Right cardiac atrium (tissue), 5 donors: ENCODE results near the gene PIAS1. TPM values are rescaled to one million over a fixed set of nuclear protein-coding genes. Genes with fewer than 3 reads are reported as not detected.

Experiments
- ATAC-seq, 2 donors: fragments of 200-7000 bp; cut with Tn5 transposase; one replicate each; pipeline versions ENCODE4 v1.8.0 to v1.9.1; 2020; ENCODE audit warnings: moderate library complexity in 2 of 2, mild to moderate bottlenecking in 1 of 2
- DNase-seq, 3 donors: peaks; one replicate each; pipeline ENCODE4 v3.0.0-alpha.2; 2020
- H3K27ac ChIP-seq: one replicate; pipeline ENCODE4 v1.5.1; 2013; ENCODE audit warnings: mild to moderate bottlenecking, low read length, control low read depth, moderate library complexity
- H3K27me3 ChIP-seq: one replicate; pipeline ENCODE4 v1.6.1; 2013; ENCODE audit not compliant: control insufficient read depth, insufficient read depth
- H3K4me1 ChIP-seq: one replicate; pipeline ENCODE4 v1.6.1; 2013; ENCODE audit warnings: low read length; ENCODE audit not compliant: control insufficient read depth, insufficient read depth
- H3K4me3 ChIP-seq: one replicate; pipeline ENCODE4 v1.5.1; 2013; ENCODE audit warnings: low read length, control low read depth
- H3K9me3 ChIP-seq: one replicate; pipeline ENCODE4 v1.6.1; 2013; ENCODE audit warnings: low read length; ENCODE audit not compliant: control insufficient read depth
- whole genome bisulfite sequencing: extraction: QIAGEN DNeasy Blood & Tissue Kit; methylation state at CpG from one replicate; pipeline ENCODE4 v1.1.7; 2013; 5-methylcytosine and 5-hydroxymethylcytosine counted together
- intact Hi-C, 4 donors: fragments of 100-400 bp; cut with DNase I; formaldehyde crosslinking; loops; one replicate each; pipeline versions ENCODE4 v1.11.0 to v1.14.0; 2022 to 2023
- polyA plus RNA-seq: library from polyadenylated mRNA; stranded (reverse); fragments of 200-250 nt; gene quantifications from one replicate; pipeline ENCODE4 v1.2.3, GENCODE V29; 2013
- total RNA-seq, 4 donors: library from RNA; stranded (reverse); fragmentation: NEBNext Ultra II Directional; extraction: Animal tissue kit (Norgen Biotek cat#: 25700); gene quantifications; one replicate each; pipeline ENCODE4 v1.2.1, GENCODE V29; 2021
- donor health status: healthy with polysubstance abuse.
- donor health status: DM: no; HTN: yes; CAD: no.
- donor health status: DM: no; HTN: no; CAD: no.
- donor health status: DM: no; HTN: yes; CAD: no; lungs with severe emphysema.
- donor health status: DM: yes; HTN: yes; CAD: no.

PIAS1 gene
- total and polyA plus RNA-seq, 5 donors = 8.7 to 38.2 (median 34.7) TPM

DNA sequence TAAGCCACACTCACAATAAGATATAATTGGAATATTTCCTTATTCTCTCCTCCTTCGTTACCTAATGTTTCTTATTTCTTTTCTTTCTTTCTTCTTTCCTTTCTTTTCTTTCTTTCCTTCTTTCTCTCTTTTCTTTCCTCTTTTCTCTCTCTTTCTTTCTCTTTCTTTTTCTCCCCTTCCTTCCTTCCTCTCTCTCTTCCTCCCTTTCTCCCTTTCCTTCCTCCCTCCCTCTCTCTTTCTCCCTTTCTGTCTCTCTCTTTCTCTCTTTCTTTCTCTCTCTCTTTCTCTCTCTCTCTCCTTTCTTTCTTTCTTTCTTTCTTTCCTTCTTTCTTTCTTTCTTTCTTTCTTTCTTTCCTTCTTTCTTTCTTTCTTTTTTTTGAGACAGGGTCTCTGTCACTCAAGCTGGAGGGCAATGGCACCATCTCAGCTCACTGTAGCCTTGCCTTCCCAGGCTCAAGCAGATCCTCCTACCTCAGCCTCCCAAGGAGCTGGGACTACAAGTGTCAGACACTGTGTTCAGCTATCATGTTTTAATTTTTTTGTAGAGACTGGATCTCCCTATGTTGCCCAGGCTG is 19.3 kb upstream of the PIAS1 start:
- H3K9me3 ChIP-seq = no peaks in the 10 kb centered on the region
- no peak overlapping the region for H3K27ac ChIP-seq
- 71% methylated on average over 1 of the region's 1 CpG for WGBS
- intact Hi-C loops = no loop called here
- no peak overlapping the region for H3K4me3 ChIP-seq
- no peak for DNase-seq
- no peak for ATAC-seq
- no peaks in the 10 kb centered on the region for H3K27me3 ChIP-seq
- no peaks in the 10 kb centered on the region for H3K4me1 ChIP-seq

- H3K27me3 ChIP-seq = no peaks in the 10 kb centered on the region
- H3K27ac ChIP-seq = no peak overlapping the region
- intact Hi-C loops = no loop called here
- no peaks in the 10 kb centered on the region for H3K9me3 ChIP-seq
- 85% methylated on average over 2 of the region's 2 CpGs for WGBS
- ATAC-seq (no peak), DNase-seq (no peak)
- no peaks in the 10 kb centered on the region for H3K4me1 ChIP-seq
- no peak overlapping the region for H3K4me3 ChIP-seq
Observed at GRCh38 chr15:68038246-68038645, 15.9 kb upstream of the PIAS1 start.

DNA sequence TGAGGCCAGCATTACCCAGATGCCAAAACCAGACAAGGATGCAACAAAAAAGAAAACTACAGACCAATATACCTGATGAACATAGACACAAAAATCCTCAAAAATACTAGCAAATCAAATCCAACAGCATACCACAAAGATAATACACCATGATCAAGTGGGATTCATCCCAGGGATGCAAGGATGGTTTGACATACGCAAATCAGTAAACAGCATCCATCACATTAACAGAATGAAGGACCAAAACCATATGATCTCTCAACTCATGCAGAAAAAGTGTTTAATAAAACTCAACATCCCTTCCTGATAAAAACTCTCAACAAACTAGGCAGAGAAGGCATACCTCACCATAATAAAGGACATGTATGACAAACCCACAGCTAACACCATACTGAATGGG is 14.0 kb upstream of the PIAS1 start:
- Histone ChIP-seq H3K9me3 (no peaks in the 10 kb centered on the region), H3K27ac (no peak overlapping the region), H3K27me3 (no peaks in the 10 kb centered on the region), H3K4me3 (no peak overlapping the region), H3K4me1 (no peaks in the 10 kb centered on the region)
- 92% methylated on average over 1 of the region's 1 CpG for WGBS
- no peak for ATAC-seq
- no peak for DNase-seq
- intact Hi-C loops = no loop called here

- no peaks in the 10 kb centered on the region for H3K27me3 ChIP-seq
- no peak overlapping the region for H3K4me3 ChIP-seq
- intact Hi-C loops = no loop called here
- ATAC-seq (peak in 1 of 2 donors; percentile 29), DNase-seq (no peak)
- 84% methylated on average over 5 of the region's 5 CpGs for WGBS
- no peaks in the 10 kb centered on the region for H3K4me1 ChIP-seq
- H3K9me3 ChIP-seq = no peaks in the 10 kb centered on the region
- no peak overlapping the region for H3K27ac ChIP-seq
Observed at GRCh38 chr15:68042156-68042854, 11.8 kb upstream of the PIAS1 start.

DNA sequence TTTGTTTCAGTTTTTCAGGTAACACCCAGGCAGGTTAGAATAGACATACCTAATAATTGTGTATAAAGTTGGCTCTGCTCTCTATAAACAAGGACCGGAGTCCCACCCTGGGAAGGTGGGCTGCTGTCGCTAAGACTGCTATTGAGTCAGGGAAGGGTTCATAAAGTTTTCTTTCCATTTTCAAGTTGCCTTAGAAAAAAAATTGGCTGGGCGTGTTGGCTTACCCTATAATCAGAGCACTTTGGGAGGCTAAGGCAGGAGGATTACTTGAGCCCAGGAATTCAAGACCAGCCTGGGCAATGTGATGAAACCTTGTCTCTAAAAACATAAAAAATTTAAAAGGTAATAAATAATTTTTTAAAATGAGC is 11.3 kb upstream of the PIAS1 start:
- ATAC-seq (no peak), DNase-seq (no peak)
- Histone ChIP-seq H3K4me3 (no peak overlapping the region), H3K9me3 (no peaks in the 10 kb centered on the region), H3K27ac (no peak overlapping the region), H3K4me1 (no peaks in the 10 kb centered on the region), H3K27me3 (no peaks in the 10 kb centered on the region)
- 90% methylated on average over 3 of the region's 3 CpGs for WGBS
- intact Hi-C loops = no loop called here

DNA sequence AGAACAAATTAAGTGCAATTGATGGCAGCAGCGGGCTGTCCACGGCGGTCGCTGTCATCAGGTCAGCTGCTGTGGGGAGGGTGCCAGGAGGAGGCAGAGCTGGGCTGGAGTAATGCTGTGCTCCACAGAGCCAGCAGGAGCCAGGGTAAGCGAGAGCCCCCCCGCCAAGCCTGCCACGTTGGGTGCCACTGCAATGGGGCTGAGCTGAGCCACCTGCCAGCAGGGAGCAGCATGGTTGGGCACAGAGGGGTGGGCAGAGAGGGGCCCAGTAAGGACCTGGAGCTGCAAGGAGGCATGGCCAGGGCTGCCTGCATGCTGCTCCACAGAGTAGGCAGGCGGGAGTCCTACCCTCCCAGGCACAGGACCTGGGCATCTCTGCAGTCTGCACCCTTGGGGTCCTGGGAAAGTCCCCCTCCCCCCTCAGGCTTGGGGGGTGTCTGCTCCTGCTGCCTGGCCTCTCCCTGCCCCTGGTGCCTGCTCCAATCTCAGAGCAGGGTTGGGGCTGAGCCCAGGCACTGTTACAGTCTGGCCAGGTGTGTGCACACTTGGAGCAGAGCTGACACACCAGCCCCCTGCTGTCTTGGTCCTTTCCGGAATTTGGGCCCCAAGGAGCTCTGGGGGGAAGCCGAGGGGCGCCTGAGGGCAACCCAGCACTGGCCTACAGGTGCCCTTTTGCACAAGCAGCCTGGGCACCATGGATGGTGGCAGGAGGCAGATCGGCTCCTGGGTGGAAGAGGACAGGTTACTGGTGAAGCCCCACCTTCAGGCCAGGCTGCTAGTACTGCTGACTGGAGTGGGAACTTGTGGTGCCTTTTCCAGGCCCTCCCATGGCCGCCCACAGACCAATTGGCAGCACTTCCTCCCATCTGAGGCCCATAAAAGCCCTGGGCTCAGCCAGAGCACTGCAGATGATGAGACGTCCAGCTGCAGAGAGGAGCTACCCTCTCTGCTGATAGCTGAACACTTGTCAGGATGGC is 8.5 kb upstream of the PIAS1 start:
- intact Hi-C loops = no loop called here
- 84% methylated on average over 14 of the region's 14 CpGs for WGBS
- H3K27ac ChIP-seq = no peak overlapping the region
- peak in 2 of 3 donors; percentile 48 to 56 for DNase-seq
- no peaks in the 10 kb centered on the region for H3K4me1 ChIP-seq
- no peaks in the 10 kb centered on the region for H3K27me3 ChIP-seq
- H3K9me3 ChIP-seq = no peaks in the 10 kb centered on the region
- ATAC-seq = peak; percentile 35 to 41
- no peak overlapping the region for H3K4me3 ChIP-seq

GRCh38 chr15:68047826-68048225 is 6.3 kb upstream of the PIAS1 start:
- no peak for DNase-seq
- Histone ChIP-seq H3K27me3 (no peaks in the 10 kb centered on the region), H3K9me3 (no peaks in the 10 kb centered on the region), H3K4me1 (no peaks in the 10 kb centered on the region), H3K4me3 (no peak overlapping the region), H3K27ac (no peak overlapping the region)
- intact Hi-C loops = no loop called here
- no peak for ATAC-seq
- 94% methylated on average over 3 of the region's 3 CpGs for WGBS

- H3K27ac ChIP-seq = no peak overlapping the region
- ATAC-seq (no peak), DNase-seq (no peak)
- intact Hi-C loops = loop anchor here in 3 of 4 donors (5.0 to 10.0 kb wide), 2 partner anchors 104 to 189 kb away; no protein-coding TSS in a partner anchor
- no peaks in the 10 kb centered on the region for H3K4me1 ChIP-seq
- H3K4me3 ChIP-seq = no peak overlapping the region
- 66% methylated on average over 2 of the region's 2 CpGs for WGBS
- H3K27me3 ChIP-seq = no peaks in the 10 kb centered on the region
- no peaks in the 10 kb centered on the region for H3K9me3 ChIP-seq
Observed at GRCh38 chr15:68051109-68051508, 3.0 kb upstream of the PIAS1 start.

- Histone ChIP-seq H3K27me3 (no peaks in the 10 kb centered on the region), H3K9me3 (no peaks in the 10 kb centered on the region), H3K4me3 (no peak overlapping the region), H3K4me1 (no peaks in the 10 kb centered on the region), H3K27ac (no peak overlapping the region)
- ATAC-seq (no peak), DNase-seq (no peak)
- WGBS = 85% methylated on average over 1 of the region's 1 CpG
- intact Hi-C loops = loop anchor here in 3 of 4 donors (5.0 to 10.0 kb wide), 2 partner anchors 103 to 190 kb away; no protein-coding TSS in a partner anchor
Observed at GRCh38 chr15:68051907-68052306, 2.2 kb upstream of the PIAS1 start.

- Histone ChIP-seq H3K4me3 (no peak overlapping the region), H3K27me3 (no peaks in the 10 kb centered on the region), H3K27ac (no peak overlapping the region), H3K9me3 (no peaks in the 10 kb centered on the region), H3K4me1 (no peaks in the 10 kb centered on the region)
- no peak for DNase-seq
- 93% methylated on average over 4 of the region's 4 CpGs for WGBS
- intact Hi-C loops = loop anchor here in 3 of 4 donors (5.0 to 10.0 kb wide), 2 partner anchors 102 to 190 kb away; no protein-coding TSS in a partner anchor
- no peak for ATAC-seq
Observed at GRCh38 chr15:68052431-68052830, 1.7 kb upstream of the PIAS1 start.

DNA sequence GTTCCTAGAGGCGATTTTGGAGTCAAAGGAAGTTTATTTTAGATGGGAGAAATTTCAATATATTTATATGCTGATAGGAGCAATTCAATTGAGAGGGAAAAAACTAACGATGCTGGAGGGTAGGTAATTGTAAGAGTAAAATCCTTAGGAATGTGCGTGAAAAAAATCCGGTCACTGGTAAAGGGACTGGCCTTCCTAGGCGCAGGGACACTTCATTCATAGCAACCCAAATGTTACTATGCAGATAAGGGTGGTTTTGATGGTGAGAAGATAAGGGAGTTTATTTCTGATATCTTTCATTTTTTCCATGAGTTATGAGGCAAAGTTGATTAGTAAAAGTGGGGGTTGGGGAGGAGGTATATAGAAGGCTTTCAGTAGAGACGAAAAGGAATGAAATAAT is 1.1 kb upstream of the PIAS1 start:
- Histone ChIP-seq H3K4me1 (peaks cover 2% of the 10 kb centered on the region), H3K9me3 (no peaks in the 10 kb centered on the region), H3K4me3 (no peak overlapping the region), H3K27me3 (no peaks in the 10 kb centered on the region), H3K27ac (no peak overlapping the region)
- intact Hi-C loops = loop anchor here in 3 of 4 donors (5.0 to 10.0 kb wide), 2 partner anchors 102 to 191 kb away; no protein-coding TSS in a partner anchor
- 87% methylated on average over 6 of the region's 6 CpGs for WGBS
- ATAC-seq (no peak), DNase-seq (no peak)
